ENCODE data around the gene NQO1.

- TF ChIP-seq CTCF (IDR thresholded peaks at IDR 0.05) (no peak), EZH2 (IDR thresholded peaks at IDR 0.05; ENCODE audit: borderline replicate concordance, insufficient read depth, low read depth, low read length, poor library complexity, severe bottlenecking) (no peak)
Measured at GRCh38 chr16:69726313-69727060, at the start of gene NQO1.
